HepG2 (cell line): ENCODE measurements around the gene SERPINB1. TPM values are rescaled to one million over a fixed set of nuclear protein-coding genes. Genes with fewer than 3 reads are reported as not detected.

Experiments used
- AGO1 ChIP-seq: fragments of 200-400 bp; formaldehyde crosslinking; IDR thresholded peaks from 2 replicates; pipeline ENCODE4 v1.6.1; 2017; ENCODE audit warnings: mild to moderate bottlenecking, low read depth, low read length, moderate library complexity; ENCODE audit not compliant: poor library complexity, severe bottlenecking
- ASH2L ChIP-seq: fragments of 300-600, 200-600 bp; sonication (generic); IDR thresholded peaks from 2 replicates; pipeline ENCODE4 v1.7.0; 2017; ENCODE audit warnings: low read depth, mild to moderate bottlenecking, moderate library complexity, mixed read lengths, low read length; ENCODE audit not compliant: insufficient read length
- DMAP1 ChIP-seq: IDR thresholded peaks from 2 replicates; pipeline ENCODE4 v1.6.1; 2016
- HNRNPK ChIP-seq: fragments of 200-400 bp; formaldehyde crosslinking; IDR thresholded peaks from 2 replicates; pipeline ENCODE4 v1.6.1; 2018; ENCODE audit warnings: low read length, low read depth, moderate library complexity, mild to moderate bottlenecking; ENCODE audit not compliant: poor library complexity, severe bottlenecking
- MXD4 ChIP-seq: IDR thresholded peaks from 2 replicates; pipeline ENCODE4 v1.6.1; 2016; ENCODE audit warnings: mild to moderate bottlenecking, missing biosample characterization, missing genetic modification reagents
- NAIF1 ChIP-seq: sonication (generic); formaldehyde crosslinking; IDR thresholded peaks from 2 replicates; pipeline ENCODE4 v1.5.0; 2020; ENCODE audit warnings: mild to moderate bottlenecking, missing genetic modification reagents, borderline replicate concordance
- SMAD9 ChIP-seq: sonication (generic); formaldehyde crosslinking; IDR thresholded peaks from 2 replicates; pipeline ENCODE4 v1.5.1; 2020; ENCODE audit warnings: mild to moderate bottlenecking, missing genetic modification reagents
- TGIF2 ChIP-seq: IDR thresholded peaks from 2 replicates; pipeline ENCODE4 v1.6.1; 2016; ENCODE audit warnings: control low read depth, missing compliant biosample characterization
- TRIM24 ChIP-seq: sonication (generic); formaldehyde crosslinking; IDR thresholded peaks from 2 replicates; pipeline ENCODE4 v1.8.0; 2022; ENCODE audit warnings: mild to moderate bottlenecking, missing genetic modification reagents
- U2AF2 ChIP-seq: fragments of 200-400 bp; formaldehyde crosslinking; IDR thresholded peaks from 2 replicates; pipeline ENCODE4 v1.6.1; 2017; ENCODE audit warnings: low read depth, mild to moderate bottlenecking, low read length
- ZNF235 ChIP-seq: sonication (generic); formaldehyde crosslinking; IDR thresholded peaks from 2 replicates; pipeline ENCODE4 v1.8.1; 2023; ENCODE audit warnings: mild to moderate bottlenecking, missing genetic modification reagents, borderline replicate concordance
- ZNF674 ChIP-seq: sonication (generic); formaldehyde crosslinking; IDR thresholded peaks from 2 replicates; pipeline ENCODE4 v1.5.0; 2020; ENCODE audit warnings: low read depth, mild to moderate bottlenecking, missing genetic modification reagents
- polyA plus RNA-seq, 8 experiments: library from polyadenylated mRNA; depleted of rRNA in 3 of 8; stranded (reverse) in 7 of 8; unstranded in 1 of 8; fragments of >200 nt; fragmentation: Illumina TruSeq in 4 of 8; extraction: Trizol in 4 of 8; gene quantifications; 2 replicates each; pipeline versions ENCODE4 v1.2.1 to v1.2.3, GENCODE V29; 2011 to 2016; ENCODE audit warnings: low read depth in 4 of 8, missing spikeins in 1 of 8, mixed read lengths in 1 of 8; ENCODE audit not compliant: insufficient read depth in 1 of 8
- total RNA-seq, 5 experiments: library from RNA; depleted of rRNA; stranded (reverse); fragments of >200 nt; fragmentation: Illumina TruSeq; extraction: Trizol; gene quantifications; 2 replicates each; pipeline ENCODE4 v1.2.3, GENCODE V29; 2016; ENCODE audit warnings: low read depth in 1 of 5
- TF ChIP-seq, protein P1 (sequence below), 2 experiments: sonication (generic) in 1 of 2; formaldehyde crosslinking in 1 of 2; IDR thresholded peaks; 2 replicates each; pipeline versions ENCODE4 v1.4.0 to v1.6.1; 2018 to 2020; ENCODE audit warnings: missing genetic modification reagents in 2 of 2, borderline replicate concordance in 1 of 2, low read depth in 1 of 2, mild to moderate bottlenecking in 1 of 2, missing biosample characterization in 1 of 2
- TF ChIP-seq, protein P2 (sequence below): sonication (generic); formaldehyde crosslinking; IDR thresholded peaks from 2 replicates; pipeline ENCODE4 v1.4.0; 2020; ENCODE audit warnings: missing genetic modification reagents
- TF ChIP-seq, protein P3 (sequence below): sonication (generic); formaldehyde crosslinking; IDR thresholded peaks from 2 replicates; pipeline ENCODE4 v1.4.0; 2020; ENCODE audit warnings: missing genetic modification reagents
- TF ChIP-seq, protein P4 (sequence below): sonication (generic); formaldehyde crosslinking; IDR thresholded peaks from 2 replicates; pipeline ENCODE4 v1.4.0; 2020; ENCODE audit warnings: missing genetic modification reagents, borderline replicate concordance
- TF ChIP-seq, protein P5 (sequence below): IDR thresholded peaks from 2 replicates; pipeline ENCODE4 v1.6.1; 2018; ENCODE audit warnings: missing genetic modification reagents, mild to moderate bottlenecking, missing compliant biosample characterization

The SERPINB1 gene
- total and polyA plus RNA-seq, 2 of the 13 experiments (the other 11 are each of a cell fraction or from before 2014, with no cell fraction given): 41.4 to 60.5 TPM

DNA sequence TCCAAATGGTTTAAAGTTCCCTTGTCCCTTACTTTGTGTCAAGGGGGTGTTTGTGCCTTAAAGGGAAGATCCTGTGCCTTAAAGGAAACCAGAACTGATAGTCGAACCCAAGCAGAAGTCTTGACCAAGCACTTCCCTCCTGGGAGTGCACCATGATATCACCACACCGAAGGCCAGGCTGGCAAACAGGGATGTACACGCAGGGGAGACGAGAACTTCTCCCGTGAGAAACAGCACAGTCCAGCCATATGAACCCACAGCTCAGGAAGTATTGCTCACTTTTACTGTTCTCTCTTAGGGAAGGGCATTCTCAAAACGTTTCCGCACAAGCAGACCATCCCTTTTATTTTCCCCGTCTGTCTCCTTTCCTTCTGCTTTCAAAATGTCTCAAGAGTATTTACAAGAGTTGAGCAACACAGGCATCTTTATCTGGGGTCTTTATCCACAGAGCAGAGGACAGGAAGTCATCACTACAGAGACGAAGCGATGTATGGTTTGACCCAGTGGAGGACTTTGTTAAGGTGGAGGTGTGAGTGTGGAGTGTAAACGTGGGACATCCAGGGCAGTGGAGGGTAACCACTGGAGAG is 12.8 kb upstream of the SERPINB1 start (continued):
- TF ChIP-seq, protein P1, sequence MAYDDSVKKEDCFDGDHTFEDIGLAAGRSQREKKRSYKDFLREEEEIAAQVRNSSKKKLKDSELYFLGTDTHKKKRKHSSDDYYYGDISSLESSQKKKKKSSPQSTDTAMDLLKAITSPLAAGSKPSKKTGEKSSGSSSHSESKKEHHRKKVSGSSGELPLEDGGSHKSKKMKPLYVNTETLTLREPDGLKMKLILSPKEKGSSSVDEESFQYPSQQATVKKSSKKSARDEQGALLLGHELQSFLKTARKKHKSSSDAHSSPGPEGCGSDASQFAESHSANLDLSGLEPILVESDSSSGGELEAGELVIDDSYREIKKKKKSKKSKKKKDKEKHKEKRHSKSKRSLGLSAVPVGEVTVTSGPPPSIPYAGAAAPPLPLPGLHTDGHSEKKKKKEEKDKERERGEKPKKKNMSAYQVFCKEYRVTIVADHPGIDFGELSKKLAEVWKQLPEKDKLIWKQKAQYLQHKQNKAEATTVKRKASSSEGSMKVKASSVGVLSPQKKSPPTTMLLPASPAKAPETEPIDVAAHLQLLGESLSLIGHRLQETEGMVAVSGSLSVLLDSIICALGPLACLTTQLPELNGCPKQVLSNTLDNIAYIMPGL (CRISPR knock-in tag; IDR thresholded peaks at IDR 0.05; ENCODE audit: borderline replicate concordance in 1 of 2, low read depth in 1 of 2): peak in 1 of 2 experiments; percentile 66; a peak in 2 of 4 replicates
- peak; percentile 26; the same call in 1 of the 2 replicates for TF ChIP-seq ZNF235
- TF ChIP-seq, protein P2, sequence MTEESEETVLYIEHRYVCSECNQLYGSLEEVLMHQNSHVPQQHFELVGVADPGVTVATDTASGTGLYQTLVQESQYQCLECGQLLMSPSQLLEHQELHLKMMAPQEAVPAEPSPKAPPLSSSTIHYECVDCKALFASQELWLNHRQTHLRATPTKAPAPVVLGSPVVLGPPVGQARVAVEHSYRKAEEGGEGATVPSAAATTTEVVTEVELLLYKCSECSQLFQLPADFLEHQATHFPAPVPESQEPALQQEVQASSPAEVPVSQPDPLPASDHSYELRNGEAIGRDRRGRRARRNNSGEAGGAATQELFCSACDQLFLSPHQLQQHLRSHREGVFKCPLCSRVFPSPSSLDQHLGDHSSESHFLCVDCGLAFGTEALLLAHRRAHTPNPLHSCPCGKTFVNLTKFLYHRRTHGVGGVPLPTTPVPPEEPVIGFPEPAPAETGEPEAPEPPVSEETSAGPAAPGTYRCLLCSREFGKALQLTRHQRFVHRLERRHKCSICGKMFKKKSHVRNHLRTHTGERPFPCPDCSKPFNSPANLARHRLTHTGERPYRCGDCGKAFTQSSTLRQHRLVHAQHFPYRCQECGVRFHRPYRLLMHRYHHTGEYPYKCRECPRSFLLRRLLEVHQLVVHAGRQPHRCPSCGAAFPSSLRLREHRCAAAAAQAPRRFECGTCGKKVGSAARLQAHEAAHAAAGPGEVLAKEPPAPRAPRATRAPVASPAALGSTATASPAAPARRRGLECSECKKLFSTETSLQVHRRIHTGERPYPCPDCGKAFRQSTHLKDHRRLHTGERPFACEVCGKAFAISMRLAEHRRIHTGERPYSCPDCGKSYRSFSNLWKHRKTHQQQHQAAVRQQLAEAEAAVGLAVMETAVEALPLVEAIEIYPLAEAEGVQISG: 0 out of 2 replicates have a peak, but pooled peaks have one; percentile 24
- 0 out of 2 replicates have a peak, but pooled peaks have one; percentile 14 for TF ChIP-seq DMAP1
- TF ChIP-seq HNRNPK: no peak
- TF ChIP-seq, protein P3, sequence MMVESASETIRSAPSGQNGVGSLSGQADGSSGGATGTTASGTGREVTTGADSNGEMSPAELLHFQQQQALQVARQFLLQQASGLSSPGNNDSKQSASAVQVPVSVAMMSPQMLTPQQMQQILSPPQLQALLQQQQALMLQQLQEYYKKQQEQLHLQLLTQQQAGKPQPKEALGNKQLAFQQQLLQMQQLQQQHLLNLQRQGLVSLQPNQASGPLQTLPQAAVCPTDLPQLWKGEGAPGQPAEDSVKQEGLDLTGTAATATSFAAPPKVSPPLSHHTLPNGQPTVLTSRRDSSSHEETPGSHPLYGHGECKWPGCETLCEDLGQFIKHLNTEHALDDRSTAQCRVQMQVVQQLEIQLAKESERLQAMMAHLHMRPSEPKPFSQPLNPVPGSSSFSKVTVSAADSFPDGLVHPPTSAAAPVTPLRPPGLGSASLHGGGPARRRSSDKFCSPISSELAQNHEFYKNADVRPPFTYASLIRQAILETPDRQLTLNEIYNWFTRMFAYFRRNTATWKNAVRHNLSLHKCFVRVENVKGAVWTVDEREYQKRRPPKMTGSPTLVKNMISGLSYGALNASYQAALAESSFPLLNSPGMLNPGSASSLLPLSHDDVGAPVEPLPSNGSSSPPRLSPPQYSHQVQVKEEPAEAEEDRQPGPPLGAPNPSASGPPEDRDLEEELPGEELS (CRISPR knock-in tag): peak; percentile 33; the same call in 1 of the 2 replicates
- TF ChIP-seq AGO1: no peak
- peak; percentile 37; the same call in 1 of the 2 replicates for TF ChIP-seq TGIF2
- TF ChIP-seq NAIF1 (CRISPR knock-in tag): 0 out of 2 replicates have a peak, but pooled peaks have one; percentile 68
- TF ChIP-seq, protein P4, sequence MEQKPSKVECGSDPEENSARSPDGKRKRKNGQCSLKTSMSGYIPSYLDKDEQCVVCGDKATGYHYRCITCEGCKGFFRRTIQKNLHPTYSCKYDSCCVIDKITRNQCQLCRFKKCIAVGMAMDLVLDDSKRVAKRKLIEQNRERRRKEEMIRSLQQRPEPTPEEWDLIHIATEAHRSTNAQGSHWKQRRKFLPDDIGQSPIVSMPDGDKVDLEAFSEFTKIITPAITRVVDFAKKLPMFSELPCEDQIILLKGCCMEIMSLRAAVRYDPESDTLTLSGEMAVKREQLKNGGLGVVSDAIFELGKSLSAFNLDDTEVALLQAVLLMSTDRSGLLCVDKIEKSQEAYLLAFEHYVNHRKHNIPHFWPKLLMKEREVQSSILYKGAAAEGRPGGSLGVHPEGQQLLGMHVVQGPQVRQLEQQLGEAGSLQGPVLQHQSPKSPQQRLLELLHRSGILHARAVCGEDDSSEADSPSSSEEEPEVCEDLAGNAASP: peak; percentile 62; the same call in 1 of the 2 replicates
- TF ChIP-seq, protein P5, sequence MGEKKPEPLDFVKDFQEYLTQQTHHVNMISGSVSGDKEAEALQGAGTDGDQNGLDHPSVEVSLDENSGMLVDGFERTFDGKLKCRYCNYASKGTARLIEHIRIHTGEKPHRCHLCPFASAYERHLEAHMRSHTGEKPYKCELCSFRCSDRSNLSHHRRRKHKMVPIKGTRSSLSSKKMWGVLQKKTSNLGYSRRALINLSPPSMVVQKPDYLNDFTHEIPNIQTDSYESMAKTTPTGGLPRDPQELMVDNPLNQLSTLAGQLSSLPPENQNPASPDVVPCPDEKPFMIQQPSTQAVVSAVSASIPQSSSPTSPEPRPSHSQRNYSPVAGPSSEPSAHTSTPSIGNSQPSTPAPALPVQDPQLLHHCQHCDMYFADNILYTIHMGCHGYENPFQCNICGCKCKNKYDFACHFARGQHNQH (CRISPR knock-in tag): no peak; the same call in 1 of the 2 replicates
- TF ChIP-seq TRIM24 (CRISPR knock-in tag): no peak
- TF ChIP-seq ZNF674: no peak
- 0 out of 2 replicates have a peak, but pooled peaks have one; percentile 26 for TF ChIP-seq MXD4
- TF ChIP-seq U2AF2: no peak
- peak; percentile 12 for TF ChIP-seq ASH2L
- TF ChIP-seq SMAD9: no peak
